ENCODE measurements around the gene ARL14EP. TPM values are rescaled to one million over a fixed set of nuclear protein-coding genes. Genes with fewer than 3 reads are reported as not detected.

ARL14EP gene
- polyA plus RNA-seq, 3 donors = 7.3 to 21.7 (median 13.5) TPM

- no peak overlapping the region for H3K27ac ChIP-seq (ENCODE audit: low read depth, low read length)
- WGBS, 3 donors = 41 to 54% (median 53%) methylated on average over 7 of the region's 7 CpGs
Observed at GRCh38 chr11:30364139-30364836, 41.4 kb downstream of the ARL14EP start.

GRCh38 chr11:30364837-30365482 is 42.1 kb downstream of the ARL14EP start:
- no peak overlapping the region for H3K27ac ChIP-seq (ENCODE audit: low read depth, low read length)
- WGBS, 3 donors = 56 to 85% (median 82%) methylated on average over 9 of the region's 9 CpGs

- no peak overlapping the region for H3K27ac ChIP-seq (ENCODE audit: low read depth, low read length)
- 93 to 98% (median 96%) methylated on average over 3 of the region's 3 CpGs for WGBS, 3 donors
Observed at GRCh38 chr11:30365793-30366517, 43.1 kb downstream of the ARL14EP start.

- 87 to 91% (median 89%) methylated on average over 4 of the region's 4 CpGs for WGBS, 3 donors
- H3K27ac ChIP-seq (ENCODE audit: low read depth, low read length) = no peak overlapping the region
Observed at GRCh38 chr11:30368394-30368793, 45.5 kb downstream of the ARL14EP start.

- H3K27ac ChIP-seq (ENCODE audit: low read depth, low read length) = no peak overlapping the region
- WGBS, 3 donors = 69 to 90% (median 84%) methylated on average over 1 of the region's 1 CpG
Observed at GRCh38 chr11:30370164-30370563, 47.3 kb downstream of the ARL14EP start.

GRCh38 chr11:30377347-30377746 is 54.4 kb downstream of the ARL14EP start:
- H3K27ac ChIP-seq (ENCODE audit: low read depth, low read length) = no peak overlapping the region
- 77 to 87% (median 81%) methylated on average over 2 of the region's 2 CpGs for WGBS, 3 donors

- no peak overlapping the region for H3K27ac ChIP-seq (ENCODE audit: low read depth, low read length)
Observed at GRCh38 chr11:30380846-30381245, 57.9 kb downstream of the ARL14EP start.

GRCh38 chr11:30381879-30382278 is 59.0 kb downstream of the ARL14EP start:
- no peak overlapping the region for H3K27ac ChIP-seq (ENCODE audit: low read depth, low read length)
- WGBS, 3 donors = 74 to 89% (median 87%) methylated on average over 2 of the region's 2 CpGs

Other genes with a start within 250 kb of the ARL14EP start
- gene FSHB, start 92.1 kb upstream of the ARL14EP start, polyA plus RNA-seq = not detected

All from adipose tissue (tissue), 3 donors.